ENCODE data around the gene PRPF6.

The PRPF6 gene

DNA sequence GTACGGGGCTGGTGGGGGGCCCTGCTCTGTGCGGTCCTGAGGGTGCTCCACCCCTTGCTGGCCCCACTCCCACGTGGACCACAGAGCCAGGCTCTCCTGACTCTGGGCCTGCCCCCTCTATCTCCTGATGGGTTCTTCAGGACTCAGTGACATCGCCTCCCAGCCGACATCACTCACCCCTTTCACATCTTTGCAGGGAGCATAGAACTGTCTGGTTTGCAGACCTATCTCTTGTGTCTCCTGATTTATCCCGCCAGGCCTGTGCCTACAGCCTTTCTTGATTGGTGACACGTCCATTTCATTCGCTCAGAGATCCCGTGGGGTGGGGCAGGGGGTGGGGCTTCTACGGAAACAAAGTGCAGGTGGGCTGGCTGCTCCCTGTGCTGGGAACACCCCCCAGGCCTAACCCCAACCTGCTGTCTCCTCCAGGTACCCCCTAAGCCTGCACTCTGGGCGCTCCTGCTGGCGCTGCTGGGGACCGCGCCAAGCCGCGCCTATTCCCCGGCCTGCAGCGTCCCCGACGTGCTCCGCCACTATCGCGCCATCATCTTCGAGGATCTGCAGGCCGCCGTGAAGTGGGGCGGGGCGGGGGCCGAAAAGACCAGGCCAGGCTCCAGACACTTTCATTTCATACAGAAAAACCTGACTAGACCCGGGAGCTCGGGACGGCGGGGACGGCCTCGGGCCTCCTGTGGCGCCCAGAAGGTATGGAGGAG, 56.7 kb downstream of the PRPF6 start:
- DNase-seq = peak; percentile 35

DNA sequence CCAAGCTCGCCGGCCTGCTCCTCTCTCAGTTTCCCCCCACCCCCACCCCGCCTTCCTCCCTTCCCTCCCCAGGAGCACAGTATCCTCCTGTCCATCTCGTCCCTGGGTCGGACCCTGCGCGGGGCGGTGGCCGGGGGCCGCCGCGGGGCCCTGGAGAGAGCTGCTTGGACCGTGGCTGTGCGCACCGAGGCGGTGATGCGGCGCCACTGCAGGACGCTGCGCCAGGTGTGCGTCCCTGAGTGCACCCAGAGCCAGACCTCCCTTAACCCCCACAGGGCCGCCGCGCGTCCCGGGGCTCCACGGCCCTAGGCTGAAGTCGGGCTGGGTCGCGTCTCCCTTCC, 57.3 kb downstream of the PRPF6 start:
- no peak for DNase-seq

DNA sequence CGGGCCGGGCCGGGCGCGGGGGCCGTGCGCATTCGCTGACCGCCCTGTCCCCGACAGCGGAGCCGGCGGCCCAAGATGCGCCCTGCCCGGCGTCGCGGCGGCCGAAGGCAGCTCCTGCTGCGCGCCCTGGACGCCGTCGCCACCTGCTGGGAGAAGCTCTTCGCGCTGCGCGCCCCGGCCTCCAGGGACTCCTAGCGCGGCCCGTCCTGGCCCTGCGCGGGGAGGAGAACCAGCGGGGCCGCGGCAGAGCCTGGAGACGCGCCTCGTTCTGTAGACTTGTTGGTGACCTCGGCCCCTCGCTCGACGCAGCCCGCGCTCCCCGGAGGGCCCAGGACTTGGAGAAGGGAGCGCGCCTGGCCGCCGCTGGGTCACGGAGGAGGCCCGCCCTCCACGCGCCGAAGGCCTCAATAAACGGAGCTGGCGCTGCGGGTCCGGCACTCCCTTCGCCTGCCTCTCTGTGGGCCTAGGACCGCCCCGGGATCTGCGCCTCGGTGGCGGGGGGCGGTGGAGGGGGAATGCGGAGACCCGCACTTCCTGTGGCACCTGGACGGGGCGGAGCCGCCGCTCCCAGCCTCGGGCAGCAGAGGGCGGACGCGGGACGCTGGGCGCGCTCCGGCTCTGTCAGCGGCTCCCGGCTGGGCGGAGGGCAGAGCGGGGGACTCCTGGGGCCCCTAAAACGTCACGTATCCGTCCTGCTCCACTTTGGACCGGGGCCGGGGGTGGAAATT, 57.8 kb downstream of the PRPF6 start:
- DNase-seq = peak; percentile 75

DNA sequence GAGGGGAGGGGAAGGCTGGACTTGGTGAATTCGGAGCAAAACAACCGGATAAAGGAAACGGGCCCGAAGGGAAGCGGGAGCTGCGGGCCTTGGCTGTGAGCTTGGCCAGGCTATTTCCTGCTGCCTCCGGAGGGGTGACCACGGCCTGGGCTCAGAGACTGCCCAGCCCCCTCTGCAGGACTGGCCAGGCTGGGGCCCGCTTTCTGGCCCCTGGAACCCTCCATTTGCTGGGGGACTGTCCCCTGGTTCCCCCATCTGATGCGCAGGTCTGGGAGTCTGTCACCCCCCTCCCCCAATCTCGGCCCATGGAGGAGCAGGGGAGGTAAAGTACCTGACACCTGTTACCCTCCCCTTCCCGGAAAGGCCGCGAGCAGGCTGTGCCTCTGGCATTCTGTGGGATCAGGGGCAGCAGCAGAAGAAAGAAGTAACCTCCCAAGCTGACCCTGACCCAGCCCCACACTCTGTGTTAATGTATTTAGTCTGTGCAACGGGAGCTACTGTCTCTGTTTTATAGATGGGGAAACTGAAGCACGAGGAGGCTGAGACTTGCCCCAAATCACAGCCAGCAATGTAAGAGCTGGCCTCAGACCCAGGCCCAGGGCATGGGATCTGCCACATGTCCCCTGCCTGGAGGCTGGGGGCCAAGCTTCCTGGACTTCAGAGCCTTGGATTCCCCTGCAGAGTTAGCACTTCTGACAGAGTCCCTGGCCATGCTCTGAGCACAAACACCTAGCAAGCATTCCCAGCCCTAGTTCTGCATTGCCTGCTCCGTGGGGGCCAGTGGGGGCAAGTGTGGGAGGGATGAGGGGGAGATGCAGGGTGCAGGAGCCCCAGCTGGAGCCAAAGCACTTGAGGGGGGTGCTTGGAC, 58.6 kb downstream of the PRPF6 start:
- no peak for DNase-seq

DNA sequence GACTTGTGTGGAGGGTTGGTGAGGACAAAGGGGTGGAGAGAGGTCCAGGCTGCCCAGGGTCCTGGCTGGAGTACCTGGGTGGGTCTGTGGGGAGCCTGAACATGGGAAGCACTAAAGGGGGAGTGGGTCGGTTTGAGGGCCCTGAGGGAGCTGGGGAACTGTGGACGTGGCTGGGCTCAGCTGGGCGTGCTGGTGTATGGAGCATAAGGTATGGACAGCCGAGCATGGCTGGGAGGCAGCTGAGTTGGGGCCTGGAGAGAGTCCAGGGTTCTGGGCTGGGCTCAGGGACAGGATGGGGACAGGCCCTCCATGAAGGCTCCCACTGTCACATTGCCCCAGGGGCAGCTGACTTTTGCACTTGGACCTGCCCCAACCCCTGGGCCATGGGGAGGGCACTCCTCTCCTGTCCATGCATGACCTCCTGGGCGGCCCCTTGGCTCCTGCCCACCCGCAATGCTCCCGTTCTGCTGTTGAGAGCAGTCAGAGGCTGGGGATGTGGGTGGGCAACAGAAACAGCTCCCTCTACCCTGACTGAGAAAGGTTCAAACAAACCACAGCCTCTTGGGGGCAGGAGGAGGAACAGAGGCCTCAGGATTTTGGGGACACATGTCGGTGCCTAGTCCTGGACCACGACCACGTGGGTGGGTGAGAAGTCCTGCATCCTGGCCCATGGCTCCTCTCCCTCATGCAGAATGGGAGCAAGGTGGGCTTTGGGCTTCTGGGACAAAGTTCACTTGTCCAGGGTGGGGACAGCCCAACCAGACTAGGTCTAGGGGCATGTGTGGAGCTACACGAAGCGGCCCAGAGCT, 59.5 kb downstream of the PRPF6 start:
- DNase-seq = no peak

DNA sequence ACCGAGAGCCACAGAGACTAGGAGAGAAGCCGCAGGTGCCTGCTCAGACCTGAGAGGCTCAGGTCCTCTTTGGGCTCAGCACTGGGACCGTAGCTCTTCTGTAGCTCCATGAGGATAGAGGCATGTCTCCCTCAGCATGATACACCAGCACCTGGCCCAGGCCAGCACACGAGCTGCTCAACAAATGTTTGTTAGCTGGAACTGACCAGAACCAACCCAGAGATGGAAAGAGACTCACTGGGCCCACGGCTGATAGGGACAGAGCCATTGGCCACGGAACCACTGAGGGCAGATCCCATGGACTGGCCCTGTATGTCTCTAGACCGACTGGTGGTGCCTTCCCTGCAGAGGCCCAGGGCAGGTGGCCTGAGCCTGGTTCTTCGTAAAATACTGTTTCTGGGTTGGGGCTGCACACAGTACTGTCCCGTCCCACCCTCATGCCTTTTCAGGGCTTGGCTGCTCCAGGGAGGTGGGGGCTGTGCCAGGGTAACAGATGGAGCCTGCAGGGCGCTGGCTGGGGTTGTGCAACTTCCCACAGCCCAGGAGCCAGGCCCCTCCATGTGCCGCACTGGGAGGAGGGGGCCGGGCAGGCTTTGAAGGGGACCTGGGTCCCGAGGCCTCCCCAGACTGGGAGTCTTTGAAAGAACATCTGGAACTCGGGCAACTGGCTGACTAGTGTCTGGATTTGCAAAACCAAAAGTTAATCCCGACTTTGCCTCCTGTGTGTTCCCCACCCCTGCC, 60.3 kb downstream of the PRPF6 start:
- no peak for DNase-seq

DNA sequence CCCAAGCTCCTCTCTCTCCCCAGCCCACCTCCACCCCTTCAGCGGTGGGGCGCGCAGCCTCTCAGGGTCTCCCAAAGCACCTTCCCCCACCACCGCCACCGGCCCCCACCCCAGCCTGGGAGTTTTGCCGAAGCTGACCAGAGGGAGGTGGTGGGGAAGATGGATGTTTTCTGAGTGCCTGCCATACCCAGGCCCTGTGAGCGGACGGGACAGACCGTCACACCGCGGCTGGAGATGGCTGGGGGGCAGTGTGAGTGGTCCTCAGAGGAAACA, 60.8 kb downstream of the PRPF6 start:
- DNase-seq = no peak

DNA sequence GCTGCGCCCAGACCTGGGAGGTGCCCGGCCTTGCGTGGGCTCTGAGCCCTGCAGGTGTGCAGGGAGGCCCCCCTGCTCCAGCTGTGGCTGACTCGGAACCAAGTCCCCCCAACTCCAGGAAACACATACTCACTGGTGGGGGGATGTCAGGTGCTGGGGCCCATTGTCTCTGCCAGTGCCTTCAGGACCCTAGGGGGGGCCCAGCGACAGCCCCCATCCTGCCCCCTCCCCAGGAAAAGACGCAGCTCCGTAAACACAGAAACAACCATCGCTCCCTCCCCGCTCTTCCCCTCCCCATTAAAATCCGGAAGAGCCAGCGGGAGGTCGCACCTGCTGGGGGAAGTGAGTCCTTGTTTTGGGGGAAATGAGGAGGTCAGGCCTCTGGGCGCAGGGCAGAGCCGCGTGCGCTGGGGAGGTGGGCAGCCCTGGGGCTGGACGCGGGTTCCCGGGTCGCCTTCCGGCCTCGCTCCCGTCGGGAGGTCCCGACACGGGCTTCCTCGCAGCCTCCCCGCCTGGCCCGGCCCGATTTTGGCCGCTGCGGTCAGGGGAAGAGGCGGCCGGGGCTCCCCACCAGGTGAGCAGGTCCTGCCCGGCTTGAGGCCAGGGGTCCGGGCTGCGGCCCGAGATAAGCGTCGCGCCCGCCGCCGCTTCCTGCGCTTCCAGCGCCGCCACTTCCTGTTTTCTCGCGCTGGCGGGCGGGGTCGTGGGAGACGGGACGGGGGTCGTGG, 61.3 kb downstream of the PRPF6 start:
- DNase-seq = no peak

DNA sequence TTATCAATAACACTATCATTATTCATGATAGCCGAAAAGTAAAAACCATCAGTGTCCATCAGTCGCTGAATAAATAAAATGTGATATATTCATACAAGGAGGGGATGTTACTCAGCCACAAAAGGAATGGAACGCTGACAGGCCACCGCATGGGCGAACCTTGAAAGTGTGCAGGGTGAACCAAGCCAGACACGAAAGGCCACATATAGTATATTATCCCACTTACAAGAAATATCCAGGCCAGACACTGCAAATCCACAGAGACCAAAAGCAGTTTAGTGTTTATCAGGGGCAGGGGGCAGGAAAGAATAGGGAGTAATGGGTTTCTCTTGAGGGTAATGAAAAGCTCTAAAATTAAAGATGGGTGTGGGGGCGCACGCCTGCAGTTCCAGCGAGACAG, 62.8 kb downstream of the PRPF6 start:
- DNase-seq = no peak

GRCh38 chr20:64044484-64045247, 63.7 kb downstream of the PRPF6 start:
- DNase-seq = no peak

DNA sequence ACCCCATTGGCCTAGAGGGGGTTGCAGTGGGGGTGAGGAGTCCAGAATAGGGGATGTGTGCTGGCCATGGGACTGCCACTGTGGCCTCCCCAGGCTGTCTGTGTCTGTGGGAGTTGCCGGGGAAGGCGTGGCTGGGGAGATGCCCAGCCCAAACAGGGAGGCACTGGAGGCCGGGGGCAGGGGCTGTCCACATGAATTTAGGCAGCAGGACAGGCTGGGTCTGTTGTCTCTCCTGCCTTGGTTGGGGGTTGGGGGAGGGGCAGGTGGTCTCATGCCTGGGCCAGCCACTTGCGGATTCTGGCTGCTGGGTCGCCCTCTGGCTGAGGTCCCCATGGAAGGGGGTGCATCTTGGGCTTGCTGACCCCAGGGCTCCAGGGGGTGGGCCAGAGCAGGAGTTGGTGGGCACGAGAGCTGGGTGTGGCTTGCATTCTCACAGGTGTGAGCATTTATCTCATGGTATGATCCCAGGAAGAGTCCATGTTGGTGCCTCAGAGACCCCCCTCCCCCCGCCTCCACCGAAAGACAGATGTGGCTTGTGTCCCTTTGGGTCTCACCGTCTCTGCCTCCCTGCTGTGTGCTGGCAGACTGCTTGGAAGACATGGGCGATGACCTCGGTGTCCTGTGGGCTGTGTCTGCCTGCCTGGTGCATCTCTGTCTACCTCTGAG, 64.5 kb downstream of the PRPF6 start:
- DNase-seq = no peak

GRCh38 chr20:64047046-64047389, 66.1 kb downstream of the PRPF6 start:
- DNase-seq = no peak

DNA sequence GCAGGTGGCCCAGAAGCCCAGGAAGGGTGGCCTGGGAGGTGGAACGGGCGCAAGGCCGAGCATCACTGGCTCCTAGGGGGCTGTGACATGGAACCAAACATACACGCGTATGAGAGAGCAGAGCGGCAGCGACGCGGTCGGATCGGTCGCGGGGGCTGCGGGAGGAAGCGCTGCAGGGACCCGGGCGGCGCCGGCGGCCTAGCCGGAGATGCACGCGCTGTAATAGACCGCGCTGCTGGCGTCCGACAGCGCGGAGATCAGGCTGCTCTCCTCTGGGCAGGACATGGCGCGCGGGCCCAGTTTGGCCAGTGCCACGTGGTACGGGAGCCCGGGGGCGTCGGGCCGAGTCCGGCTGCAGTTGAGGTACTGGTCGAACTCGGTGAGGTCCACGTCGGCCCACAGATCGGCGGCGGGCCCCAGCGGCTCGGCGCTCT, 67.1 kb downstream of the PRPF6 start:
- DNase-seq = no peak

GRCh38 chr20:64048402-64049044, 67.6 kb downstream of the PRPF6 start:
- no peak for DNase-seq

- DNase-seq = peak; percentile 30
Observed at GRCh38 chr20:64049060-64049877, 68.3 kb downstream of the PRPF6 start, which contains the start of gene SOX18. Gene SOX18 (minus strand): TSS chr20:64049639. CDS start chr20:64049516, 123 bp downstream.

GRCh38 chr20:64049878-64050260, 68.9 kb downstream of the PRPF6 start:
- DNase-seq = no peak

DNA sequence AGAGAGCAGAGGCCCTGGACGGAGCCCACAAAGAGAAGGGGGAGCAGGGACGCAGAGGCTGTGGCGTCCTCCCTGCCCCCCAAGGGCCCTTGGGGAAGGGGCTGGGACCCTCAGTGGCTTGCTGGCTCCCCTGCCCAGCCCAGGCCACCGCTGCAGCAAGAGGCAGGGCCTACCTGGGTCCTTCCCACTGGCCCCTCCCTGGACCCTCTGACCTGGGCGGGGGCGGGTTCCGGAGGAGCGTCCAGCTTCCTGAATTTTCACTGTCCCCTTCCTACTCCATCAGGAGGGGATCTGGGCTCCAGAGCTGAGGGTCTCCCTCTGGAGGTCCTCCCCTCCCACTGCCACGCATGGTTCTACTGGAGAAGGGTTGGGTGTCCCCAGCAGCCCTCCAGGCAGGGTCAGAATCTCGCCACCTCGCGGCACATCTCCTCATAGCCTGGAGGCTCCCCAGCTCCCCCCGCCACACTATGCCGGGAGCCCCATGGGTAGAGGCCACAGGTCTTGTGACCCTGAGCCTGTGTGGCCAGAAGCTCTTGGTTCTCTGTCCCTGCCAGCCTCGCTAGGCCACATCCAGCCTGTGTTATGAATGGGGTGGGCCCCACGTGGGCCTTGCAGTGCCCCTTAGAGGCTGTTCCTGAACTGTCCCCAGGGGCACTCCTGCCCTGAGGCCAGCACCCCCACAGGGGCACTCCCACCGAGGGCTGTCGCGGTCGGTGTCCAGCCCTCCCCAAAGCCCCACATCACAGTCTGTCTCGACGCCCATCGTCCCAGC, 69.5 kb downstream of the PRPF6 start:
- no peak for DNase-seq

DNA sequence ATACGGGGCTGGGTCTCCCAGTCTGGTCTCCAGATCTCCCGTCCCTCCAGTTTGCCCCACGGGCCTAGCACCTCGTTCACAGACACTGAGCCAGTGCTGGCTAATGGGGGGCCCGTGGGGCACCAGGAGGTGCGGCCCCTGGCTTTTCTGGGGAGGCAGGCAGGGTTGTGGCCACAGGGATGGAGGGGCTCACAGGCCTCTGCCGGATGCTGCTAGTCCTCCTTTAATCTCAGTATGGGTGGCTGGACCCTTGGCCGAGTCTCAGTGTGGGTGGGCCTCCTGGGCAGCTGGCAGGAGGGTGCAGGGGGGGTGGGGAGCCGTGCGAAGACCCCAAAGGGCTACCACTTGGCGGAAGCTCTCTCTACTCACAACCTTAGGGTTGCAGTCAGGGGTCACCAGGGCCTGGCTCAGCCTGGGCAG, 70.1 kb downstream of the PRPF6 start:
- no peak for DNase-seq
